Thymus (tissue), 11 donors: ENCODE data around the gene OSR1. TPM values are rescaled to one million over a fixed set of nuclear protein-coding genes. Genes with fewer than 3 reads are reported as not detected.

Experiments
- DNase-seq, 9 donors: peaks; one replicate each; pipeline ENCODE4 v3.0.0-alpha.2; 2013; ENCODE audit warnings: low spot score in 9 of 9, low read depth in 6 of 9, missing footprints in 1 of 9
- H3K27ac ChIP-seq, 2 donors: one replicate each; pipeline ENCODE4 v1.5.1; 2013; ENCODE audit warnings: control low read depth in 1 of 2, low read depth in 1 of 2, low read length in 1 of 2, mild to moderate bottlenecking in 1 of 2, moderate library complexity in 1 of 2
- H3K27me3 ChIP-seq, 2 donors: one replicate each; pipeline ENCODE4 v1.5.1; 2013; ENCODE audit warnings: low read length in 1 of 2; ENCODE audit not compliant: control insufficient read depth in 2 of 2, insufficient read depth in 1 of 2
- H3K36me3 ChIP-seq, 2 donors: one replicate each; pipeline ENCODE4 v1.5.1; 2013; ENCODE audit warnings: low read length in 1 of 2, mild to moderate bottlenecking in 1 of 2, moderate library complexity in 1 of 2; ENCODE audit not compliant: control insufficient read depth in 2 of 2, insufficient read depth in 2 of 2
- H3K4me1 ChIP-seq, 2 donors: one replicate each; pipeline ENCODE4 v1.5.1; 2013; ENCODE audit warnings: low read length in 2 of 2; ENCODE audit not compliant: control insufficient read depth in 2 of 2, insufficient read depth in 2 of 2
- H3K4me3 ChIP-seq, 2 donors: one replicate each; pipeline ENCODE4 v1.5.1; 2013; ENCODE audit warnings: low read length in 2 of 2, control low read depth in 1 of 2, mild to moderate bottlenecking in 1 of 2
- H3K9me3 ChIP-seq, 2 donors: one replicate each; pipeline ENCODE4 v1.5.1; 2013; ENCODE audit warnings: low read length in 1 of 2, mild to moderate bottlenecking in 1 of 2; ENCODE audit not compliant: control insufficient read depth in 2 of 2, insufficient read depth in 1 of 2
- WGBS: extraction: QIAGEN DNeasy Blood & Tissue Kit; methylation state at CpG from one replicate; pipeline ENCODE4 v1.1.7; 2013; 5-methylcytosine and 5-hydroxymethylcytosine counted together
- polyA plus RNA-seq: library from polyadenylated mRNA; stranded (reverse); fragments of 200-250 nt; gene quantifications from one replicate; pipeline ENCODE4 v1.2.3, GENCODE V29; 2013
- total RNA-seq: library from RNA; stranded (reverse); fragments of 120-200 nt; gene quantifications from one replicate; pipeline ENCODE4 v1.2.4, GENCODE V29; 2013
- donor health status: healthy.

OSR1 gene
- total and polyA plus RNA-seq, 2 donors = 1.1 to 6.0 TPM

- WGBS = 87% methylated on average over 4 of the region's 4 CpGs
- DNase-seq = no peak
- Histone ChIP-seq H3K4me3 (no peak overlapping the region), H3K4me1 (no peaks in the 10 kb centered on the region), H3K27ac (no peak overlapping the region), H3K36me3 (no peaks in the 10 kb centered on the region), H3K27me3 (peaks cover 0 to 21% of the 10 kb centered on the region in 2 donors), H3K9me3 (no peaks in the 10 kb centered on the region)
These were observed 13.7 kb upstream of the OSR1 start for GRCh38 chr2:19371996-19372582.

DNA sequence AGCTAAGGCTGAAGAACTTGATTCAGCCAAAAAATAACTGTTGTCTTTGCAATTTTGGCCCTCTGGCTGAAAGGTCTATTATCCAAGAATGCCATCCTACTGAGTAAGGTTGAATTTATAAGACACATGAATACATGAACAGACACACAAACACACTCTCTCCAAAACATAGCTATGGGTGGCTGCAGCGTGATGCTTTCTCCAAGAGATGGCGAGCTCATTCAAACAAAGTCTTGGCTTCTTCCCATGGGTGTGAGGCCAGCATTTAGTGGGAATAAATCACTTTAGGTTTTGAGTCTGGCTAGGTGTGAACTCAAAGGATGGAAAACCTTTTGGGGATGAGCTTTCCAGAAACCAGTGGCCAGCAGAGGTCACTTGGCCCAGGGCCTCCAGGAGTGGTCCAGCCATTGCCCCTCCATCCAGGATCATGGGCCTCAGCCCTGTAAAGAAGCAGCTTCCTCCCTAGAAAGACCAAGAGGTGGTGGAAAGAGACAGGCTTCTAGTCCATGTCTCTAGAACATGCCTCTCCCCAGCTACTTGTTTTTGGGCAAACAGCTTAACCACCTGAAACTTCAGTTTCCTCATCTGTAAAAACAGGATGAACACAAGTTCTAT lies 11.0 kb upstream of the OSR1 start:
- 81% methylated on average over 2 of the region's 2 CpGs for WGBS
- H3K27ac ChIP-seq = no peak overlapping the region
- H3K36me3 ChIP-seq = no peaks in the 10 kb centered on the region
- H3K9me3 ChIP-seq = no peaks in the 10 kb centered on the region
- H3K4me3 ChIP-seq = no peak overlapping the region
- no peaks in the 10 kb centered on the region for H3K4me1 ChIP-seq
- H3K27me3 ChIP-seq = peaks cover 8 to 40% of the 10 kb centered on the region in 2 donors
- no peak for DNase-seq

- Histone ChIP-seq H3K4me1 (no peaks in the 10 kb centered on the region), H3K9me3 (no peaks in the 10 kb centered on the region), H3K36me3 (no peaks in the 10 kb centered on the region), H3K27ac (no peak overlapping the region), H3K27me3 (peaks cover 13 to 47% of the 10 kb centered on the region in 2 donors), H3K4me3 (no peak overlapping the region)
- DNase-seq = no peak
- 45% methylated on average over 4 of the region's 4 CpGs for WGBS
These were observed 10.3 kb upstream of the OSR1 start for GRCh38 chr2:19368760-19369159.

DNA sequence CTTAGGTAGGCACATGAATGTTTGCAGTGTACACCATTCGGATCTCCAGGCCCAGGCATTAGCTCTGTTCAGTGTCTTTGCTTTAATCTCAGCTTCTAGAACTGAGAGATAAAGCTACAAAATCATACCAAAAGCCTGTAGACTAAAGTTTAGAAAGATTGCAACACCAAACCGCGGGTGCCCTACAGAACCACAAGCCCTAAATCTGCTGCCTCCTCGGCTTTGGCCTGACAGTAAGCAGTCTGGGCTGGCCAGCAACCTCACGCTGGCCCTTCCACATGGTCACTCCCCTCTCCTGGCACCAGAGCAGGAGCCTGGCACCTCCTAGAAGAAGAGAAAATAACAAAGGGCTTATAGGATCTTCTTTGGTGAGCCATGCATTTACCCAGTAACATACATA lies 8.9 kb upstream of the OSR1 start:
- DNase-seq = no peak
- Histone ChIP-seq H3K27ac (no peak overlapping the region), H3K27me3 (peaks cover 23 to 58% of the 10 kb centered on the region in 2 donors), H3K9me3 (no peaks in the 10 kb centered on the region), H3K36me3 (no peaks in the 10 kb centered on the region), H3K4me3 (no peak overlapping the region), H3K4me1 (peaks cover 0 to 3% of the 10 kb centered on the region in 2 donors)
- WGBS = 83% methylated on average over 5 of the region's 5 CpGs

- H3K4me1 ChIP-seq = peaks cover 0 to 16% of the 10 kb centered on the region in 2 donors
- H3K27me3 ChIP-seq = peaks cover 42 to 77% of the 10 kb centered on the region in 2 donors
- no peak for DNase-seq
- H3K9me3 ChIP-seq = no peaks in the 10 kb centered on the region
- no peak overlapping the region for H3K27ac ChIP-seq
- H3K36me3 ChIP-seq = no peaks in the 10 kb centered on the region
- H3K4me3 ChIP-seq = no peak overlapping the region
- 86% methylated on average over 3 of the region's 3 CpGs for WGBS
These were observed 6.7 kb upstream of the OSR1 start for GRCh38 chr2:19365126-19365525.

DNA sequence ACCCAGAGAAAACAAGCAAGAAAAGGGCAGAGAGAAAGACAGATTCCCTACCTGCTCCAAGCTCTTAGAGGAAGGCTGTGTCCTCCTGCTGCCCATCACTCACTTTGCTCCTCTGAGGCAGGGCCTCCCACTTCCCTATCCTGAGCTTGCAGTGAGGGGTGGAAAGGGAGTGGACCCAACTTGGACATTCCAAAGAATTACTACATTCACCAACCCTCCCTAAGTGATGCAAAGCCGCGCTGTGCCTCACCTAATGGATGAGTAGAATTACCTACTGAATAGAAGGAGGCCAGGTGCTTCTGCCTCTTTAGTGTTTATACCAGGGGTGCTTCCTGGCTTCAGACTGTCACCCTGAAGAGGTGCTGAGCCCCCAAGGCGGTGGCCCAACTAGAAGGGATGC lies 5.6 kb upstream of the OSR1 start:
- WGBS = 44% methylated on average over 3 of the region's 3 CpGs
- no peaks in the 10 kb centered on the region for H3K36me3 ChIP-seq
- no peak overlapping the region for H3K27ac ChIP-seq
- H3K4me3 ChIP-seq = no peak overlapping the region
- peaks cover 0 to 16% of the 10 kb centered on the region in 2 donors for H3K4me1 ChIP-seq
- no peaks in the 10 kb centered on the region for H3K9me3 ChIP-seq
- DNase-seq = no peak
- peaks cover 53 to 86% of the 10 kb centered on the region in 2 donors for H3K27me3 ChIP-seq

DNA sequence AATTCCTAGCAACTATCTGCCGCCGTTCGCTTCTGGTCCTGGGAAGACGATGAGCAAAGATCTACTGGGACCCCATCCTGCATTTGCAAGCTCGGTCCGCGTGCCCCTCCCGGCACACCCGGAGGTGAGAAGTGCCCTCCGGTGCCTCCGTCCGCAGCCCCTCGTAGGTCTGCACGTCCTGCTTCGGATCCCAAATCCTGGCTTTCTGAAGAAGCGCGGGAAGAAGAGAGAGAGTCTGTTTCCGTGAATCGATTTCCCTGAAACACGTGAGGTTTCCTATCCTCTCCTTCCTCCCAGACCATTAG lies 5.0 kb upstream of the OSR1 start:
- DNase-seq = no peak
- Histone ChIP-seq H3K27me3 (peaks cover 59 to 87% of the 10 kb centered on the region in 2 donors), H3K4me1 (peaks cover 0 to 16% of the 10 kb centered on the region in 2 donors), H3K9me3 (no peaks in the 10 kb centered on the region), H3K36me3 (no peaks in the 10 kb centered on the region), H3K4me3 (no peak overlapping the region), H3K27ac (no peak overlapping the region)
- WGBS = 7% methylated on average over 20 of the region's 20 CpGs

GRCh38 chr2:19362755-19363473 lies 4.5 kb upstream of the OSR1 start:
- H3K4me3 ChIP-seq = peak overlapping the region; percentile 34 to 46
- DNase-seq = peak in 6 of 9 donors; percentile 26 to 66 (median 33)
- peaks cover 64 to 91% of the 10 kb centered on the region in 2 donors for H3K27me3 ChIP-seq

DNA sequence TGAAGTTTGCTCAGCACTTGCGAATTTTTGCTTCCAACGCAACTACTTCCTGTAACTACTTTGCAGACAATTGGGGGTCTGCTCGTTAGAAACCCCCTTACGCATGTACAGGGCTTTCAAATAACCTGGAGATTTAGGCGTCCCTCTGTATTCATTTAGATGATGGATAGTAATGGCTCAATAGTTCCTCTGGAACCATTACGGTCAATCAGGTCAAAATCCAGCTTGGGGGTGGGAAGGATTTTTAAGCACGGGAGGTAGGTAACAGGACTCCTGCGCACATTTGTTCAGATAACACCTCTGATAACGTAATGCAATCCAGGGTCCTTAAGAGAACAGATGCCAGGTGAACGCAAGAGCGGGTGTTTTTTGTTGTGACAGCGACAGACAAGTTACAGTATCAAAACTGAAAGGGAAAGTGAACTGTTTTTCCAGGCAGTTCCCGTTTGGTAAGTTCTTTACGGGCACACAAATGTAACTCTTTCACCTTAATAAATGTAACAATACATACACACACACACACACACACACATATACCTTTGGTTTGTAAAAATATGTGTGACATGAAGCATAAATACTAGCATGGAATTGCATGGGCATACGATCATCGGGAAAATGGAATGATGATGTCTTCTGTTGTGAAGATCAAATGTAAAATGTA lies 3.8 kb upstream of the OSR1 start:
- Histone ChIP-seq H3K27me3 (peaks cover 70 to 92% of the 10 kb centered on the region in 2 donors), H3K4me1 (peaks cover 0 to 20% of the 10 kb centered on the region in 2 donors), H3K36me3 (no peaks in the 10 kb centered on the region)

More at GRCh38 chr2:19362755-19363473, 4.5 kb upstream of the OSR1 start:
- peaks cover 0 to 1% of the 10 kb centered on the region in 2 donors for H3K9me3 ChIP-seq
- peaks cover 0 to 20% of the 10 kb centered on the region in 2 donors for H3K4me1 ChIP-seq
- H3K36me3 ChIP-seq = no peaks in the 10 kb centered on the region
- WGBS = 1% methylated on average over 33 of the region's 33 CpGs
- no peak overlapping the region for H3K27ac ChIP-seq

More for the DNA sequence above, 3.8 kb upstream of the OSR1 start:
- WGBS = 2% methylated on average over 16 of the region's 16 CpGs
- H3K9me3 ChIP-seq = peaks cover 0 to 6% of the 10 kb centered on the region in 2 donors
- peak in 2 of 9 donors; percentile 30 to 54 for DNase-seq
- no peak overlapping the region for H3K27ac ChIP-seq
- peak overlapping the region; percentile 34 to 46 for H3K4me3 ChIP-seq
